Thoracic aorta (tissue), 2 donors: ENCODE measurements around the gene GDPD4. TPM values are rescaled to one million over a fixed set of nuclear protein-coding genes. Genes with fewer than 3 reads are reported as not detected.

Experiments used
- ATAC-seq: fragments of 150-250 bp; one replicate; pipeline ENCODE4 v1.8.0; 2017; ENCODE audit warnings: low read depth; ENCODE audit not compliant: insufficient number of reproducible peaks, low FRiP score
- DNase-seq: peaks from one replicate; pipeline ENCODE4 v3.0.0-alpha.2; 2020; ENCODE audit warnings: low spot score
- H3K27ac ChIP-seq, 2 donors: fragments of 200-600 bp; sonication (generic); 1 replicate in 1 of 2; 2 replicates in 1 of 2; pipeline ENCODE4 v1.5.1; 2016; ENCODE audit warnings: mild to moderate bottlenecking in 2 of 2, moderate library complexity in 2 of 2
- H3K27me3 ChIP-seq: fragments of 200-600 bp; sonication (generic); replicated peaks from 2 replicates; pipeline ENCODE4 v1.6.0; 2016; ENCODE audit warnings: mild to moderate bottlenecking; ENCODE audit not compliant: insufficient read depth
- H3K36me3 ChIP-seq: fragments of 200-600 bp; sonication (generic); one replicate; pipeline ENCODE4 v1.5.1; 2016
- H3K4me1 ChIP-seq, 2 donors: fragments of 200-600 bp; sonication (generic); 1 replicate in 1 of 2; 2 replicates in 1 of 2; pipeline versions ENCODE4 v1.5.1 to v1.6.0; 2016; ENCODE audit warnings: low read depth in 2 of 2, mild to moderate bottlenecking in 1 of 2; ENCODE audit not compliant: control insufficient read depth in 1 of 2
- H3K4me3 ChIP-seq: fragments of 200-600 bp; sonication (generic); 2 replicates; pipeline ENCODE4 v1.5.1; 2016; ENCODE audit warnings: mild to moderate bottlenecking
- H3K9me3 ChIP-seq: fragments of 200-600 bp; sonication (generic); 2 replicates; pipeline ENCODE4 v1.5.1; 2016
- total RNA-seq, 2 donors: library from RNA; depleted of rRNA; stranded (reverse); fragments of >200 nt; gene quantifications; one replicate each; pipeline versions ENCODE4 v1.1.0 to v1.2.3, GENCODE V29; 2016
- TF ChIP-seq, protein P1 (sequence below): fragments of 200-600 bp; sonication (generic); IDR thresholded peaks from one replicate; pipeline ENCODE4 v1.5.1; 2019; ENCODE audit warnings: antibody characterized with exemption

The GDPD4 gene
- total RNA-seq, 2 donors from 2014 or later = not detected

DNA sequence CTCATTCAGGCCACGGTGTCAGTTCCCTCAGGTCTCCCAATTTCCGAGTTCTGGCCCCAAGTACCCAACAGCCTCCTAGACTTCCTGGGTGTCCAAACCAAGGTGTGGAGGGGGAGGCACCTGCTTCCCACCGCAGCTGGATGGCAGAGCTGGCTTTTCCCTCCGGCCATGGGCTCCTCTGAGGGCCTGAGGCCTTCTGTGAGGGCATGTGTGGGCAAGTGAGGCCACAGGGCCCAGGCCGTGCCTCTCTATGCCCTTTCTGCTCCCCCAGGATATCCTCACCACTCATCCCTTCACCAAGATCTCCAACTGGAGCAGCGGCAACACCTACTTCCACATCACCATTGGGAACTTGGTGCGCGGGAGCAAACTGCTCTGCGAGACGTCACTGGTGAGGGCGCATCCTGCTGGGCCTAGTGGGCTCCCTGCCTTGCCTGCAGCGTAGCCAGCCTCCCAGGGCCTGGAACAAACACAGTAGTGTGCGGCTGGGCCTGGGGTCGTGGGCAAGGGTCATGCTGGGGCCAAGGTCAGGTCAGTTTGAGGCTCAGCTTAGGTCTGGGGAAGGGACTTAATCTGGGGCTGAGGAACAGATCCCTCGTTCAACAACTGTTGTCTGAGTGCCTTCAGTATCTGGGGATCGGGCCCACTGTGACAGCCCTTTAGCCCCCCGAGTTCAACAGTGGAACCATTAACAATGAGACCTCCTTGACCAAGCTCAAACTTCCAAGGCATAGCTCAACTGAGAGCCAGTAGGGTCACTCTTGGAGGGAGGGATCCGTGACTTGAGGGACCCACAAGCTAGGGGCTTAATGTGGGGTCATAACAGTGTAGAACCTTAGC, 87.7 kb downstream of the GDPD4 start:
- no peaks in the 10 kb centered on the region for H3K36me3 ChIP-seq
- H3K9me3 ChIP-seq = no peaks in the 10 kb centered on the region
- ATAC-seq (no peak), DNase-seq (no peak)
- H3K4me1 ChIP-seq = no peaks in the 10 kb centered on the region
- no peaks in the 10 kb centered on the region for H3K27me3 ChIP-seq
- H3K4me3 ChIP-seq = no peak overlapping the region
- H3K27ac ChIP-seq = no peak overlapping the region
- TF ChIP-seq, protein P1, sequence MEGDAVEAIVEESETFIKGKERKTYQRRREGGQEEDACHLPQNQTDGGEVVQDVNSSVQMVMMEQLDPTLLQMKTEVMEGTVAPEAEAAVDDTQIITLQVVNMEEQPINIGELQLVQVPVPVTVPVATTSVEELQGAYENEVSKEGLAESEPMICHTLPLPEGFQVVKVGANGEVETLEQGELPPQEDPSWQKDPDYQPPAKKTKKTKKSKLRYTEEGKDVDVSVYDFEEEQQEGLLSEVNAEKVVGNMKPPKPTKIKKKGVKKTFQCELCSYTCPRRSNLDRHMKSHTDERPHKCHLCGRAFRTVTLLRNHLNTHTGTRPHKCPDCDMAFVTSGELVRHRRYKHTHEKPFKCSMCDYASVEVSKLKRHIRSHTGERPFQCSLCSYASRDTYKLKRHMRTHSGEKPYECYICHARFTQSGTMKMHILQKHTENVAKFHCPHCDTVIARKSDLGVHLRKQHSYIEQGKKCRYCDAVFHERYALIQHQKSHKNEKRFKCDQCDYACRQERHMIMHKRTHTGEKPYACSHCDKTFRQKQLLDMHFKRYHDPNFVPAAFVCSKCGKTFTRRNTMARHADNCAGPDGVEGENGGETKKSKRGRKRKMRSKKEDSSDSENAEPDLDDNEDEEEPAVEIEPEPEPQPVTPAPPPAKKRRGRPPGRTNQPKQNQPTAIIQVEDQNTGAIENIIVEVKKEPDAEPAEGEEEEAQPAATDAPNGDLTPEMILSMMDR = no peak

DNA sequence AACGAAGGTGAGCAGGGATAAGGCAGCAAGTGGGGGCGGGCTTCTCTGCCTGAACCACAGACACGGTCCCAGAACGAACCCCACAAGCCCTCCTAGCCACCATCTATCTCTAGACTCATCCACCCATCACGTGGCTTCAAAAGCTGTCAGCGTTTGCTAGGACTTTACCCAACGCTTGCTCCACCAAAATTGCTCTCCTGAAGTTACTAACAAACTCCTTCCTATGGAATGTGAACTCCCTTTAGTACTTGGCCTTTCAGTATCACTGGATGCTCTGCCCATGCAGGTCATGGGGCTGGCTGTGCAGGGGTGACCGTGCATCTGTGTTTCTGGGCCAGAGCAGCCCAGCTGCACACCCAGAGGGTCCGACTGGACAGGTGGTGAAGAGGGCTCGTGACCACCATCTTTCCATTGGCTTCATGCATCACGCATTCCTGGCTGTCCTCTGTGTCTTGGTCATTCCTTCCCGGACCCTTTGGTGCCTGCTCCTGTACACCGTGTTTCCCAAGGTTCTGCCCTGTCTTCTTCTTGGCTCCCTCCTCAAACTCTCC, 88.4 kb downstream of the GDPD4 start:
- ATAC-seq (no peak), DNase-seq (no peak)
- no peaks in the 10 kb centered on the region for H3K4me1 ChIP-seq
- no peak overlapping the region for H3K4me3 ChIP-seq
- no peaks in the 10 kb centered on the region for H3K36me3 ChIP-seq
- TF ChIP-seq, protein P1 = no peak
- H3K9me3 ChIP-seq = no peaks in the 10 kb centered on the region
- H3K27ac ChIP-seq = no peak overlapping the region
- no peaks in the 10 kb centered on the region for H3K27me3 ChIP-seq

DNA sequence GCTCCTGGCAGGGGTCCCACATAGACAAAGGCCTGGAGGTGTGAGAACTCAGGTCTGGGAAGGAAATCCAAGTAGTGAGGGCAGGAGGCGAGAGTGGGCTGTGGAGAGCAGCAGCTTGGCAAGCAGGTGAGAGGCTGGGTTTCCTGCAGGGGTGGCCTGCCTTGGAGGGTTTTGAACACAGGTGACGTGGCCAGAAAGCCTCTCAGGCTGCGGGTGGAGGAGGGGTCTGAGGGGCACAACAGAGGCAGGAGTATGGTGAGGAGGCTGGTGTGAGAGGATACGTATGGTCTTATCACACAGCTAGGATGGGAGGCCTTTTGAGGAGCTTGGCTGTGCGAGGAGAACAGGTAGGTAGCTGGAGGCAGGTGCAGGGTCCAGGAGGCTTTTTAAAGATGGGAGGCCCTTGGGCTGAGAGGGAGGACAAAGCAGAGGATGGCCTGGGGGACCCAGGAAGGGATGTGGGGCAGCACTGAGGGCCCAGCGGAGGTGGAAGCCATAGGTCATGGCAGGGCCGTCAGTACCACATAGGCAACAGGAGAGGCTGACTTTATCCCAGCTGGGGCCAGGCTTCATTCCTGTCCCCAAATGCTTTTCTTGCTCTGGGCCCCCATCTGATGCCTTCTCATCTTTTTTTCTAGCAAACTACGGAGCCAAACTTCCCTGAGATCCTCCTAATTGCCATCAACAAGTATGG, 89.0 kb downstream of the GDPD4 start:
- no peaks in the 10 kb centered on the region for H3K36me3 ChIP-seq
- H3K27ac ChIP-seq = no peak overlapping the region
- no peaks in the 10 kb centered on the region for H3K27me3 ChIP-seq
- H3K4me1 ChIP-seq = no peaks in the 10 kb centered on the region
- H3K4me3 ChIP-seq = no peak overlapping the region
- TF ChIP-seq, protein P1 = no peak
- H3K9me3 ChIP-seq = no peaks in the 10 kb centered on the region
- ATAC-seq (no peak), DNase-seq (no peak)

DNA sequence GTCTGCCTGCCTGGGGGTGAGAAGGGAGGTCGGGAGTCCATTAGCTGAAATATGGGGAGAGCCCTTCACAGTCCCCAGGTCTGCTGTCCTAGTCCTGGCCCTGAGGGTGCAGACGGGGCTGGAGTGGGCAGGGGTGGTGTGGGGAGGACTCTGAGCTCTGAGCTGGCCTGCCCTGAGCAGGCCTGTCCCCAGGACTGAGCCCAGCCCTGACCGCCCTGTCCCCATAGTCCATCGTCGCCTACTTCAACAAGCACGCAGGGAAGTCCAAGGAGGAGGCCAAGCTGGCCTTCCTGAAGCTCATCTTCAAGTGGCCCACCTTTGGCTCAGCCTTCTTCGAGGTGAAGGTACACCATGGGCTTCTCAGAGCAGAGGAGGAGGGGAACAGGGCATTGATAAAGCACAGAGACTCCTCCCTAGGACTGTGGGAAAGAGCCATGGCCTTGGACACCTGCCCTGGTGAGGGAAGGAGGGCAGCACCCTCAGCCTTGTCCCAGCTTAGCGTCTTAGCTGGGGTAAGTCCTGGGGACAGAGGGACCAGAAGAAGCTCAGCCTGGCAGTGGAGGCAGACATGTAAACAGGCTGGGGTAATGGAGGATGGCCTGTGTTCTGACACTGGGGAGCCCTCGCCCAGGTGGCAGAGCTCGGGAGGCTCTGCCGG, 89.8 kb downstream of the GDPD4 start:
- no peak for ATAC-seq
- H3K4me3 ChIP-seq = no peak overlapping the region
- DNase-seq = no peak
- H3K27me3 ChIP-seq = no peaks in the 10 kb centered on the region
- H3K27ac ChIP-seq = no peak overlapping the region
- TF ChIP-seq, protein P1 = no peak
- H3K4me1 ChIP-seq = no peaks in the 10 kb centered on the region
- H3K9me3 ChIP-seq = no peaks in the 10 kb centered on the region
- H3K36me3 ChIP-seq = no peaks in the 10 kb centered on the region

DNA sequence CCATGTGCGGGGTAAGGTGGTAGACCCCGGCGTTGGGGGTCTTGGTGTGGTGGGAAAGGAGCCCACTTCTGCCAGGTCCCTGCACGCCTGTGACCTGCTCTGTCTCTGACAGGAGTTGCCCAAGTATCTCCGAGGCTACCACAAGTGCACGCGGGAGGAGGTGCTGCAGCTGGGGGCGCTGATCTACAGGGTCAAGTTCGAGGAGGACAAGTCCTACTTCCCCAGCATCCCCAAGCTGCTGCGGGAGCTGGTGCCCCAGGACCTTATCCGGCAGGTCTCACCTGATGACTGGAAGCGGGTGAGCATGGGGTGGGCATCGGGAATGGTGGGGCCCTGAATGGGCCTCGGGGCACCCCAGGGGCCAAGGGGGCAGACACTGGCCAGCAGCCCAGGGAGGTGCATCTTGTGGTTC, 90.4 kb downstream of the GDPD4 start:
- TF ChIP-seq, protein P1 = no peak
- Histone ChIP-seq H3K4me3 (no peak overlapping the region), H3K36me3 (no peaks in the 10 kb centered on the region), H3K9me3 (no peaks in the 10 kb centered on the region), H3K4me1 (no peaks in the 10 kb centered on the region), H3K27me3 (no peaks in the 10 kb centered on the region), H3K27ac (no peak overlapping the region)
- ATAC-seq (no peak), DNase-seq (no peak)
